Measurements from ENCODE around the gene PTPRK. TPM values are rescaled to one million over a fixed set of nuclear protein-coding genes. Genes with fewer than 3 reads are reported as not detected.

The PTPRK gene
- total RNA-seq, 1 donor from 2014 or later: 25.9 TPM

GRCh38 chr6:128039543-128039942 is 480.9 kb downstream of the PTPRK start:
- DNase-seq (ENCODE audit: low spot score) (no peak), ATAC-seq (no peak)
- intact Hi-C loops (cut with DNase I): no loop called here

- ATAC-seq: no peak
- no peak for DNase-seq (ENCODE audit: low spot score)
- intact Hi-C loops (cut with DNase I): no loop called here
Observed at GRCh38 chr6:128036808-128037570, 483.4 kb downstream of the PTPRK start.

GRCh38 chr6:128033156-128033555 is 487.2 kb downstream of the PTPRK start:
- intact Hi-C loops (cut with DNase I): no loop called here
- ATAC-seq (no peak), DNase-seq (ENCODE audit: low spot score) (no peak)

GRCh38 chr6:128032042-128032441 is 488.4 kb downstream of the PTPRK start:
- ATAC-seq (no peak), DNase-seq (ENCODE audit: low spot score) (no peak)
- intact Hi-C loops (cut with DNase I): no loop called here

- no peak for ATAC-seq
- DNase-seq (ENCODE audit: low spot score): no peak
- intact Hi-C loops (cut with DNase I): no loop called here
Observed at GRCh38 chr6:128029826-128030225, 490.6 kb downstream of the PTPRK start.

- no peak for ATAC-seq
- intact Hi-C loops (cut with DNase I): no loop called here
Observed at GRCh38 chr6:128028183-128028582, 492.2 kb downstream of the PTPRK start.

GRCh38 chr6:128025478-128025877 is 494.9 kb downstream of the PTPRK start:
- DNase-seq (ENCODE audit: low spot score) (no peak), ATAC-seq (no peak)
- intact Hi-C loops (cut with DNase I): no loop called here

More at GRCh38 chr6:128028183-128028582, 492.2 kb downstream of the PTPRK start:
- DNase-seq (ENCODE audit: low spot score): no peak

- intact Hi-C loops (cut with DNase I): no loop called here
- ATAC-seq (no peak), DNase-seq (ENCODE audit: low spot score) (no peak)
Observed at GRCh38 chr6:128024969-128025368, 495.4 kb downstream of the PTPRK start.

- intact Hi-C loops (cut with DNase I): no loop called here
- ATAC-seq (no peak), DNase-seq (ENCODE audit: low spot score) (no peak)
Observed at GRCh38 chr6:128024046-128024445, 496.4 kb downstream of the PTPRK start.

GRCh38 chr6:128018821-128019220 is 501.6 kb downstream of the PTPRK start:
- intact Hi-C loops (cut with DNase I): no loop called here
- ATAC-seq: no peak
- DNase-seq (ENCODE audit: low spot score): no peak

GRCh38 chr6:128017288-128017687 is 503.1 kb downstream of the PTPRK start:
- intact Hi-C loops (cut with DNase I): no loop called here
- no peak for ATAC-seq

GRCh38 chr6:128007658-128008057 is 512.7 kb downstream of the PTPRK start:
- intact Hi-C loops (cut with DNase I): no loop called here
- ATAC-seq: no peak

More at GRCh38 chr6:128017288-128017687, 503.1 kb downstream of the PTPRK start:
- DNase-seq (ENCODE audit: low spot score): no peak

GRCh38 chr6:128005009-128005408 is 515.4 kb downstream of the PTPRK start:
- ATAC-seq (no peak), DNase-seq (ENCODE audit: low spot score) (no peak)
- intact Hi-C loops (cut with DNase I): no loop called here

More at GRCh38 chr6:128007658-128008057, 512.7 kb downstream of the PTPRK start:
- DNase-seq (ENCODE audit: low spot score): no peak

GRCh38 chr6:128000363-128000762 is 520.0 kb downstream of the PTPRK start:
- intact Hi-C loops (cut with DNase I): no loop called here
- no peak for DNase-seq (ENCODE audit: low spot score)
- ATAC-seq: no peak

- intact Hi-C loops (cut with DNase I): no loop called here
- ATAC-seq (no peak), DNase-seq (ENCODE audit: low spot score) (no peak)
Observed at GRCh38 chr6:127998985-127999384, 521.4 kb downstream of the PTPRK start.

- intact Hi-C loops (cut with DNase I): no loop called here
- DNase-seq (ENCODE audit: low spot score) (no peak), ATAC-seq (no peak)
Observed at GRCh38 chr6:127997496-127998164, 522.8 kb downstream of the PTPRK start.

- DNase-seq (ENCODE audit: low spot score) (no peak), ATAC-seq (no peak)
- intact Hi-C loops (cut with DNase I): no loop called here
Observed at GRCh38 chr6:127996925-127997324, 523.5 kb downstream of the PTPRK start.

- DNase-seq (ENCODE audit: low spot score) (no peak), ATAC-seq (no peak)
- intact Hi-C loops (cut with DNase I): no loop called here
Observed at GRCh38 chr6:127992144-127992543, 528.3 kb downstream of the PTPRK start.

- no peak for DNase-seq (ENCODE audit: low spot score)
- intact Hi-C loops (cut with DNase I): no loop called here
- no peak for ATAC-seq
Observed at GRCh38 chr6:127990074-127990473, 530.3 kb downstream of the PTPRK start.

- intact Hi-C loops (cut with DNase I): no loop called here
- no peak for ATAC-seq
Observed at GRCh38 chr6:127980996-127981395, 539.4 kb downstream of the PTPRK start.

More at GRCh38 chr6:127980996-127981395, 539.4 kb downstream of the PTPRK start:
- DNase-seq (ENCODE audit: low spot score): no peak

All from sciatic nerve (tissue), 2 donors.